ENCODE results near the gene AOPEP.

DNA sequence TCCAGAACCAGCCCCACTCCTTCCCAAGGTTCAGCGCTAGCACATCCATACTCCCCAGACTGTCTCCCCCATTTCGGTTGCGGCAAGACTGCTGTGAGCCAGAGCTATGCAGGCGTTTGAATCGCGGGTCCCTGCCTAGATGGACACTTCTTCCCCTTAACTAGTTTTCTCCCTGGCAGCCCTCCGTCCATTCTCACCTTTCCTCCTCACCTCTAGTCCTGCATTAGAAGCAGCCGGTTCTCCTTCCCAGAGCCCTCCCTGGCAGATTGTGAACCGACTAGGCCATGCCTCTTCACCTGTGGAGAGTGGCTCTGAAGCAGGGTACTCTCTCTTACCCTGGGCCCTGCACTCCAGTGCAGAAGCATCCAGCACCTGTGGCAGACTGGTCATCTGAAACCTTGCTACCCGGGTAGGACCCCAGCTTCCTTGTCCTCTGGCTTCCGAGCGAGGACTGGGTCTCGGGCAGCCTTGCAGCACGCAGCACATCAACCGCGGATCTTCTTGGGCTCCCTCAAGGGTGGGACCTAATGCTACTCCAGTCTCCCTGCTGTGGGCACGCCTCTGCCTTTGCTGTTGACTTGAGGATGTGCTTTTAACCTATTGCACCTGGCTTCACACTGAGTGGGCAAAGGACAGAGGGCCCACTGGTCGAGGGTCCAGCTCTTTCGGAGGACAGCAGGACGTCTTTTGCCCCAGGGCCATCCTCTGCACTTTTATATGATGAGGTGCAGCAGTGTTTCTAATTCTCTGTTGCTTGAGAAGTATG lies 183.6 kb downstream of the AOPEP start:
- TF ChIP-seq, protein P1, sequence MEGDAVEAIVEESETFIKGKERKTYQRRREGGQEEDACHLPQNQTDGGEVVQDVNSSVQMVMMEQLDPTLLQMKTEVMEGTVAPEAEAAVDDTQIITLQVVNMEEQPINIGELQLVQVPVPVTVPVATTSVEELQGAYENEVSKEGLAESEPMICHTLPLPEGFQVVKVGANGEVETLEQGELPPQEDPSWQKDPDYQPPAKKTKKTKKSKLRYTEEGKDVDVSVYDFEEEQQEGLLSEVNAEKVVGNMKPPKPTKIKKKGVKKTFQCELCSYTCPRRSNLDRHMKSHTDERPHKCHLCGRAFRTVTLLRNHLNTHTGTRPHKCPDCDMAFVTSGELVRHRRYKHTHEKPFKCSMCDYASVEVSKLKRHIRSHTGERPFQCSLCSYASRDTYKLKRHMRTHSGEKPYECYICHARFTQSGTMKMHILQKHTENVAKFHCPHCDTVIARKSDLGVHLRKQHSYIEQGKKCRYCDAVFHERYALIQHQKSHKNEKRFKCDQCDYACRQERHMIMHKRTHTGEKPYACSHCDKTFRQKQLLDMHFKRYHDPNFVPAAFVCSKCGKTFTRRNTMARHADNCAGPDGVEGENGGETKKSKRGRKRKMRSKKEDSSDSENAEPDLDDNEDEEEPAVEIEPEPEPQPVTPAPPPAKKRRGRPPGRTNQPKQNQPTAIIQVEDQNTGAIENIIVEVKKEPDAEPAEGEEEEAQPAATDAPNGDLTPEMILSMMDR (IDR thresholded peaks at IDR 0.05; ENCODE audit: low read length) = no peak
- TF ChIP-seq EZH2 (IDR thresholded peaks at IDR 0.05; ENCODE audit: borderline replicate concordance, low read length) = no peak

Data from OCI-LY1 (cell line).